Neural progenitor cell (in vitro differentiated cells): ENCODE results near the gene ITPK1.

ENCODE experiments used
- CTCF ChIP-seq: fragments of 200-600 bp; sonication (generic); IDR thresholded peaks from 2 replicates; pipeline ENCODE4 v1.5.1; 2017; ENCODE audit warnings: antibody characterized with exemption, mild to moderate bottlenecking
- EZH2phosphoT487 ChIP-seq: fragments of 200-600 bp; sonication (generic); IDR thresholded peaks from 2 replicates; pipeline ENCODE4 v1.6.1; 2017; ENCODE audit warnings: antibody characterized with exemption

GRCh38 chr14:92968291-92969020, 147.3 kb downstream of the ITPK1 start:
- TF ChIP-seq CTCF (no peak), EZH2phosphoT487 (no peak)
